Occipital lobe (tissue), 2 donors: ENCODE data around the gene DRC7. TPM values are rescaled to one million over a fixed set of nuclear protein-coding genes. Genes with fewer than 3 reads are reported as not detected.
"Not testable (repeated sequence)": the region's sequence is repeated elsewhere in the genome, so short reads cannot be mapped to it uniquely, and the experiment has no call there.

ENCODE experiments used
- DNase-seq: peaks from one replicate; lab custom pipeline; 2025; lab: John Stamatoyannopoulos, UW
- total RNA-seq: library from RNA; depleted of rRNA; stranded (reverse); fragments of >200 nt; gene quantifications from one replicate; pipeline ENCODE4 v1.2.3, GENCODE V29; 2014

Gene DRC7
- total RNA-seq, 1 donor from 2014 or later: 0.78 TPM

- peak; percentile 99 for DNase-seq
These were observed 40.5 kb downstream of the DRC7 start for GRCh38 chr16:57734925-57735754.

- DNase-seq: no peak
These were observed 41.3 kb downstream of the DRC7 start, which contains the start of gene KATNB1 for GRCh38 chr16:57735755-57736418. Gene KATNB1, plus strand, starts transcription at chr16:57735770. Its CDS starts 1,474 bp downstream, at chr16:57737244.

GRCh38 chr16:57736419-57737351 lies 42.1 kb downstream of the DRC7 start:
- peak; percentile 51 for DNase-seq

GRCh38 chr16:57738844-57739243 lies 44.2 kb downstream of the DRC7 start:
- no peak for DNase-seq

- DNase-seq: no peak
These were observed 45.3 kb downstream of the DRC7 start for GRCh38 chr16:57739756-57740422.

- DNase-seq: no peak
These were observed 45.9 kb downstream of the DRC7 start for GRCh38 chr16:57740423-57741071.

- DNase-seq: no peak
These were observed 47.1 kb downstream of the DRC7 start for GRCh38 chr16:57741660-57742191.

GRCh38 chr16:57742543-57742942 lies 47.9 kb downstream of the DRC7 start:
- DNase-seq: no peak

- no peak for DNase-seq
These were observed 48.9 kb downstream of the DRC7 start for GRCh38 chr16:57743458-57743857.

- DNase-seq: no peak
These were observed 49.5 kb downstream of the DRC7 start for GRCh38 chr16:57743886-57744641.

GRCh38 chr16:57744642-57744903 lies 50.0 kb downstream of the DRC7 start:
- no peak for DNase-seq

GRCh38 chr16:57745768-57746167 lies 51.2 kb downstream of the DRC7 start:
- no peak for DNase-seq

GRCh38 chr16:57746316-57746715 lies 51.7 kb downstream of the DRC7 start:
- not testable (repeated sequence) for DNase-seq

- DNase-seq: no peak
These were observed 52.5 kb downstream of the DRC7 start for GRCh38 chr16:57747091-57747490.

GRCh38 chr16:57747496-57747895 lies 52.9 kb downstream of the DRC7 start:
- DNase-seq: no peak

- no peak for DNase-seq
These were observed 53.4 kb downstream of the DRC7 start for GRCh38 chr16:57747996-57748395.

- DNase-seq: no peak
These were observed 54.0 kb downstream of the DRC7 start for GRCh38 chr16:57748596-57748995.

GRCh38 chr16:57749101-57749692 lies 54.6 kb downstream of the DRC7 start:
- no peak for DNase-seq

- DNase-seq: no peak
These were observed 55.3 kb downstream of the DRC7 start for GRCh38 chr16:57749856-57750452.
